Measurements from ENCODE around the gene ARHGEF19. TPM values are rescaled to one million over a fixed set of nuclear protein-coding genes. Genes with fewer than 3 reads are reported as not detected.

ARHGEF19 gene
- total and polyA plus RNA-seq, 2 donors from 2014 or later: 3.5 to 8.2 TPM

DNA sequence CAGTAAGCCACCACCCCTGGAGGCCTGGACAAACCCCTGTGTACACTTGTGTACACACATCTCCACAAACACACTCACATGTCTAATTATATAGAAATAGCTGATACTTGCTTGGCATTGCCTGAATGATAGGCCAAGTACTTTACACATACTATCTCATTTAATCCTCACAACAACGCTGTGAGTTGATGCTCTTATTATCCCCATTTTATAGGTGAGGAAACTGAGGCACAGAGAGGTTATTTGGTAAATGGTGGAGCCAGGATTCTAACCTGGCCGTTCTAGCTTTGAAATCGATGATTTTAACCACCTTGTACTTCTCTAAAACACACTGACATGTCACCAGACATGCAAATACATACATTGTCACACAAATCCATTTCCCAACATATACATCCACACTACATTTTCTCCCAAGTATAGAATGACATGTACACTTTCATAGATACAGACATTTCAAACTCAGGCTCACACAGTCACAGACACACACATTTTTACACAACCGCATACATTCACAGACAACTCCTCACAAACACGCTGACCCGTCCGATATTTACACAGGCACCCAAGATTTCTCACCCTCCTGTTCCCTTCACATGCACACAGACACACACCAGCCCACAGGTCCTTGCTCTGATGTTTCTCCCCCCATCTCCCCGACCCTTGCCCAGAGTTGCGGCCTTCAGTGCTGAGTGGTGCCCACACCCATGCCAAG lies 3.2 kb downstream of the ARHGEF19 start:
- DNase-seq: no peak
- FAIRE-seq: no peak
- Histone ChIP-seq H3K27ac (ENCODE audit: low read depth in 2 of 2, low read length in 2 of 2) (no peak overlapping the region), H3K9ac (ENCODE audit: low read length in 3 of 3) (no peak overlapping the region), H3K4me3 (ENCODE audit: low read length in 3 of 3) (no peak overlapping the region), H3K36me3 (ENCODE audit: control insufficient read depth in 2 of 3, insufficient read depth in 3 of 3, low read length in 3 of 3) (no peaks in the 10 kb centered on the region), H3K4me1 (ENCODE audit: control insufficient read depth in 2 of 3, insufficient read depth in 2 of 3, low read depth in 1 of 3, low read length in 3 of 3) (peaks cover 0 to 15% (median 0%) of the 10 kb centered on the region in 3 donors), H3K27me3 (ENCODE audit: control insufficient read depth, insufficient read depth, low read length) (no peaks in the 10 kb centered on the region), H3K9me3 (ENCODE audit: control insufficient read depth in 2 of 3, insufficient read depth in 1 of 3, low read length in 3 of 3) (no peaks in the 10 kb centered on the region)
- intact Hi-C loops (cut with DNase I): no loop called here
- TF ChIP-seq CTCF (IDR thresholded peaks at IDR 0.05; ENCODE audit: borderline replicate concordance, extremely low read depth, insufficient read depth): no peak

DNA sequence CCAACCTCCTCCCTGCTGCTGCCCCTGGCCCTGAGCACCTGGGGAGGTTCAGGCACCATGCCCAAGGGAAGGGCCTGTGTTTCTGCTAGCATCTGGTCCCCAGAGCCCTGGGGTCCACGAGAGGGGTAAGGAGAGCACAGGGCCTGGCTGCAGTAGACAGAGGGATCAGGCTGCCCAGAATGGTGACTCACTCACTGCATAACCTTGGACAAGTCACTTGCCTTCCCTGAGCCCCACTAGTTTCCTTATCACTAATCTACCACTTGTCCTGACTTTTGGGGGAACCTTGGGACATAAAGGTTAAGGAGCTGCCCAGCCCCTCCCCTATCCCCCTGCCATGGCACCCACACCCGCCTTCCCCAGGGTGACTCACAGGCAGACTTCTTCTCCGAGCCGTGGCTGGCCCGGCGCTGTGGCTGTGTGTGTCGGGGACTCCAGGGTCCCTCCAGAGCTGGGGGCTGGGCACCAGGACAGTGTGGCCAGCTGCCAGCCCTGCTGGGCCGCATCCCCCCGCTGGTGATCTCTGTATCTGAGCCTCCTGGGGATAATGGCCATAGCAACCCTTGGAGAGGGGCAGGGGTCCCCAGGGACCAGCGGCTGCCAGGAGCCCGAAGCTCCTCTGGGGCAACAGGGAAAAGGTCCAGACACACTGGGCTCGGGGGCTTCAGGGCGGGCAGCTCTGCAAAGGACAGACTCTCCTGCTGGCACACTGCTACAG lies 4.0 kb downstream of the ARHGEF19 start:
- H3K27ac ChIP-seq (ENCODE audit: low read depth in 2 of 2, low read length in 2 of 2): no peak overlapping the region
- no peaks in the 10 kb centered on the region for H3K27me3 ChIP-seq (ENCODE audit: control insufficient read depth, insufficient read depth, low read length)
- H3K36me3 ChIP-seq (ENCODE audit: control insufficient read depth in 2 of 3, insufficient read depth in 3 of 3, low read length in 3 of 3): no peaks in the 10 kb centered on the region
- DNase-seq (peak in 2 of 5 donors; percentile 63 to 81), FAIRE-seq (no peak)
- H3K9me3 ChIP-seq (ENCODE audit: control insufficient read depth in 2 of 3, insufficient read depth in 1 of 3, low read length in 3 of 3): no peaks in the 10 kb centered on the region
- no peak overlapping the region for H3K4me3 ChIP-seq (ENCODE audit: low read length in 3 of 3)
- no peak overlapping the region for H3K9ac ChIP-seq (ENCODE audit: low read length in 3 of 3)
- intact Hi-C loops (cut with DNase I): no loop called here
- H3K4me1 ChIP-seq (ENCODE audit: control insufficient read depth in 2 of 3, insufficient read depth in 2 of 3, low read depth in 1 of 3, low read length in 3 of 3): peaks cover 0 to 15% (median 0%) of the 10 kb centered on the region in 3 donors
- TF ChIP-seq CTCF (IDR thresholded peaks at IDR 0.05; ENCODE audit: borderline replicate concordance, extremely low read depth, insufficient read depth): no peak

GRCh38 chr1:16207318-16208269 lies 4.9 kb downstream of the ARHGEF19 start:
- no peak for TF ChIP-seq CTCF (IDR thresholded peaks at IDR 0.05; ENCODE audit: borderline replicate concordance, extremely low read depth, insufficient read depth)
- no peaks in the 10 kb centered on the region for H3K27me3 ChIP-seq (ENCODE audit: control insufficient read depth, insufficient read depth, low read length)

More at GRCh38 chr1:16207318-16208269, 4.9 kb downstream of the ARHGEF19 start:
- DNase-seq: peak in 4 of 5 donors; percentile 51 to 82 (median 68)
- H3K9ac ChIP-seq (ENCODE audit: low read length in 3 of 3): peak overlapping the region; percentile 23 to 71 (median 61)
- peak overlapping the region; percentile 49 to 62 (median 56) for H3K4me3 ChIP-seq (ENCODE audit: low read length in 3 of 3)
- no peak for FAIRE-seq
- H3K27ac ChIP-seq (ENCODE audit: low read depth in 2 of 2, low read length in 2 of 2): peak overlapping the region; percentile 89
- H3K4me1 ChIP-seq (ENCODE audit: control insufficient read depth in 2 of 3, insufficient read depth in 2 of 3, low read depth in 1 of 3, low read length in 3 of 3): peaks cover 0 to 11% (median 0%) of the 10 kb centered on the region in 3 donors
- intact Hi-C loops (cut with DNase I): no loop called here
- no peaks in the 10 kb centered on the region for H3K9me3 ChIP-seq (ENCODE audit: control insufficient read depth in 2 of 3, insufficient read depth in 1 of 3, low read length in 3 of 3)
- no peaks in the 10 kb centered on the region for H3K36me3 ChIP-seq (ENCODE audit: control insufficient read depth in 2 of 3, insufficient read depth in 3 of 3, low read length in 3 of 3)

Measured in kidney (tissue), 14 donors.